ENCODE results near the gene PLTP. TPM values are rescaled to one million over a fixed set of nuclear protein-coding genes. Genes with fewer than 3 reads are reported as not detected.
A peak's percentile ranks its signal among the peaks of the same experiment; 100 is the strongest.

Gene PLTP
- total and polyA plus RNA-seq, 2 of the 13 experiments (the other 11 are each of a cell fraction or from before 2014, with no cell fraction given): 16.9 to 28.6 TPM

DNA sequence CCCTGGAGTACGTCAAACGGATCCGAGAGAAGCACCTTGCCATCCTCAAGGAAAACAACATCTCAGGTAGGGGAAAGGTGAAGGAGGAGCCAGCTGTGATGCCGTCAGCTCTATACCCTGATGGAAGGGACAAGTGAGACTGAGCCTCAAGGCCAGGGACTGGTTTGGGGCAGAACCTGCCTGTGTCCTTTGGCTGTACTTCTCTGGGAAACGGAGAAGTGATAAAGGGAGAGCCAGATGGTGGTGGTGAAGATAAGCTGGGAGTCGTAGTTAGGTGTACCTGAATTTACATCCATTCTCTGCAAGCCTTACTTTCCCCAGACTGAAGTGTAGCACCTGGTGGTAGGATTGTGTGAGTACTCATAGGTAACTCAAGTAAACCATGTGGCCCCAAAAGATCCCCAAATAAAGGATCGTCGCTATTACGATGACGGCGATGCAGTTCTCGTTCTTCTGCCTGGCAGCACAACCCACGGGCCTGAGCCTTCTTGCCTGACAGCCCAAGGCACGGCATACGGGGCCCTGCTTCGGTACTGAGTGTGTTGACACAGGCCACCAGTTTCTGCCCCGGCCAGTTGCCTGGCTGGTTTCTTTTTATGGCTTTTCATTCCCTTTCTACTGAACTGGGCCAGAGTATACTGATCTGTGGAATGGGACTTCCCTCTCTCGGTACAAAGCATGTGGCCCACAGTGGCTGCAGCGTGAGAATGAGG lies 33.2 kb upstream of the PLTP start:
- no peaks in the 10 kb centered on the region for H3K9me3 ChIP-seq (ENCODE audit: low read length)
- WGBS (ENCODE audit: low lambda C conversion rate): 97% methylated on average over 19 of the region's 19 CpGs
- CTCF ChIA-PET (ENCODE audit: low intra/inter-chr PET ratio, low total read pairs): no interaction called here
- H3K4me1 ChIP-seq (ENCODE audit: insufficient read depth, low read length): peaks cover 30% of the 10 kb centered on the region
- no TSS peak for BruUV-seq (replicated peaks)
- H3K9ac ChIP-seq (ENCODE audit: insufficient read depth, low read depth, low read length): no peak overlapping the region
- FAIRE-seq: no peak
- H3K27me3 ChIP-seq (ENCODE audit: control insufficient read depth in 1 of 2, insufficient read depth in 2 of 2, low read length in 2 of 2): no peaks in the 10 kb centered on the region
- ATAC-seq: no peak
- no peak for DNase-seq (ENCODE audit: low spot score)
- peaks cover 56 to 81% of the 10 kb centered on the region in 2 experiments for H3K36me3 ChIP-seq (replicated peaks in 1 of 2; ENCODE audit: control insufficient read depth in 1 of 2, insufficient read depth in 2 of 2, low read length in 2 of 2)
- H2AFZ ChIP-seq (ENCODE audit: low read length): no peak overlapping the region
- POLR2A ChIA-PET: interaction anchor here (0.6 to 7.7 kb wide), 9 partner anchors 10 to 63 kb away, joined by 3 to 201 read pairs (median 12); partner anchors contain the start of genes CTSA, NEURL2, PCIF1 and SPATA25
- H4K20me1 ChIP-seq (ENCODE audit: insufficient read depth, low read length): no peaks in the 10 kb centered on the region
- no peak overlapping the region for H3K4me3 ChIP-seq (replicated peaks in 1 of 3; ENCODE audit: insufficient read depth in 1 of 3, low read depth in 2 of 3, low read length in 3 of 3)
- no peaks in the 10 kb centered on the region for H3K79me2 ChIP-seq (ENCODE audit: insufficient read depth, low read length)
- no peak overlapping the region for H3K27ac ChIP-seq (ENCODE audit: extremely low read length, insufficient read depth, low read length)
- H3K4me2 ChIP-seq (ENCODE audit: low read depth, low read length): no peak overlapping the region
- in situ Hi-C loops (cut with HindIII; ENCODE audit: extremely low pct_ligation_motif_present, low pct_unique_long_range_greater_than_20kb) (loop anchor here (5.0 kb wide), 1 partner anchor 118 kb away; the partner anchor contains the start of gene TNNC2), intact Hi-C loops (cut with micrococcal nuclease; ENCODE audit: unreplicated experiment) (no loop called here)
- TF ChIP-seq ZNF121 (CRISPR knock-in tag; IDR thresholded peaks at IDR 0.05): no peak
- TF ChIP-seq ZNF292 (CRISPR knock-in tag; IDR thresholded peaks at IDR 0.05; ENCODE audit: borderline replicate concordance, low read depth): no peak
- no peak for TF ChIP-seq ZFP82 (CRISPR knock-in tag; IDR thresholded peaks at IDR 0.05; ENCODE audit: borderline replicate concordance)
- no peak for TF ChIP-seq SP5 (CRISPR knock-in tag; IDR thresholded peaks at IDR 0.05; ENCODE audit: borderline replicate concordance, low read depth)
- 0 out of 2 replicates have a peak, but pooled peaks have one; percentile 4 for TF ChIP-seq POLR2AphosphoS5 (IDR thresholded peaks at IDR 0.05; ENCODE audit: low read depth, low read length)
- TF ChIP-seq SMC3 (IDR thresholded peaks at IDR 0.05; ENCODE audit: low read length): peak; percentile 12; the same call in 1 of the 2 replicates
- 0 out of 4 replicates have a peak, but pooled peaks of 1 of the 2 experiments have one; percentile 10 for TF ChIP-seq POLR2A (IDR thresholded peaks at IDR 0.05; ENCODE audit: insufficient read depth in 1 of 2, low read depth in 2 of 2, low read length in 2 of 2)
- TF ChIP-seq, protein P1, sequence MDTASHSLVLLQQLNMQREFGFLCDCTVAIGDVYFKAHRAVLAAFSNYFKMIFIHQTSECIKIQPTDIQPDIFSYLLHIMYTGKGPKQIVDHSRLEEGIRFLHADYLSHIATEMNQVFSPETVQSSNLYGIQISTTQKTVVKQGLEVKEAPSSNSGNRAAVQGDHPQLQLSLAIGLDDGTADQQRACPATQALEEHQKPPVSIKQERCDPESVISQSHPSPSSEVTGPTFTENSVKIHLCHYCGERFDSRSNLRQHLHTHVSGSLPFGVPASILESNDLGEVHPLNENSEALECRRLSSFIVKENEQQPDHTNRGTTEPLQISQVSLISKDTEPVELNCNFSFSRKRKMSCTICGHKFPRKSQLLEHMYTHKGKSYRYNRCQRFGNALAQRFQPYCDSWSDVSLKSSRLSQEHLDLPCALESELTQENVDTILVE (CRISPR knock-in tag; IDR thresholded peaks at IDR 0.05): no peak
- no peak for TF ChIP-seq PLSCR1 (CRISPR knock-in tag; IDR thresholded peaks at IDR 0.05; ENCODE audit: borderline replicate concordance)
- 0 out of 2 replicates have a peak, but pooled peaks have one; percentile 5 for TF ChIP-seq RAD21 (CRISPR knock-in tag; IDR thresholded peaks at IDR 0.05)
- no peak for TF ChIP-seq ZNF597 (CRISPR knock-in tag; IDR thresholded peaks at IDR 0.05)
- no peak for TF ChIP-seq ZNF460 (CRISPR knock-in tag; IDR thresholded peaks at IDR 0.05; ENCODE audit: borderline replicate concordance)
- TF ChIP-seq ZNF737 (CRISPR knock-in tag; IDR thresholded peaks at IDR 0.05; ENCODE audit: borderline replicate concordance): 0 out of 2 replicates have a peak, but pooled peaks have one; percentile 42
- TF ChIP-seq SAP130 (CRISPR knock-in tag; IDR thresholded peaks at IDR 0.05; ENCODE audit: low read depth): no peak
- TF ChIP-seq ZFP41 (CRISPR knock-in tag; IDR thresholded peaks at IDR 0.05; ENCODE audit: borderline replicate concordance): no peak
- no peak for TF ChIP-seq THRA (CRISPR knock-in tag; IDR thresholded peaks at IDR 0.05; ENCODE audit: borderline replicate concordance)
- no peak for TF ChIP-seq ZNF703 (CRISPR knock-in tag; IDR thresholded peaks at IDR 0.05; ENCODE audit: borderline replicate concordance)
- peak; percentile 71 for TF ChIP-seq RBM22 (optimal IDR thresholded peaks at IDR 0.05; ENCODE audit: low read length)
- no peak for TF ChIP-seq ZNF317 (CRISPR knock-in tag; IDR thresholded peaks at IDR 0.05)
- no peak for TF ChIP-seq ZSCAN25 (CRISPR knock-in tag; IDR thresholded peaks at IDR 0.05)
- TF ChIP-seq POLR2G (IDR thresholded peaks at IDR 0.05; ENCODE audit: low read depth, low read length): no peak

All from HepG2 (cell line).